Parathyroid adenoma (tissue), 2 donors: ENCODE measurements around the gene DIAPH1.

Experiments used
- H2AFZ ChIP-seq: fragments of 300-600 bp; sonication (generic); one replicate; pipeline ENCODE4 v1.7.0; 2017; ENCODE audit warnings: antibody characterized with exemption, mild to moderate bottlenecking
- H3K27ac ChIP-seq: fragments of 300-600 bp; sonication (generic); one replicate; pipeline ENCODE4 v1.7.0; 2017
- H3K27me3 ChIP-seq: fragments of 300-600 bp; sonication (generic); one replicate; pipeline ENCODE4 v1.7.0; 2017; ENCODE audit warnings: low read length; ENCODE audit not compliant: control insufficient read depth, insufficient read depth
- H3K36me3 ChIP-seq: fragments of 300-600 bp; sonication (generic); one replicate; pipeline ENCODE4 v1.7.0; 2017; ENCODE audit warnings: low read length; ENCODE audit not compliant: control insufficient read depth, insufficient read depth
- H3K4me1 ChIP-seq: fragments of 300-600 bp; sonication (generic); one replicate; pipeline ENCODE4 v1.7.0; 2017; ENCODE audit warnings: control low read depth
- H3K4me2 ChIP-seq: fragments of 300-600 bp; sonication (generic); one replicate; pipeline ENCODE4 v1.7.0; 2017; ENCODE audit warnings: low read length
- H3K4me3 ChIP-seq: fragments of 300-600 bp; sonication (generic); one replicate; pipeline ENCODE4 v1.7.0; 2017; ENCODE audit warnings: low read depth, low read length
- H3K79me2 ChIP-seq: fragments of 300-600 bp; sonication (generic); one replicate; pipeline ENCODE4 v1.7.0; 2017; ENCODE audit warnings: control low read depth
- H3K9ac ChIP-seq: fragments of 300-600 bp; sonication (generic); one replicate; pipeline ENCODE4 v1.7.0; 2017; ENCODE audit warnings: mild to moderate bottlenecking
- H3K9me3 ChIP-seq: fragments of 300-600 bp; sonication (generic); one replicate; pipeline ENCODE4 v1.7.0; 2017; ENCODE audit warnings: low read length; ENCODE audit not compliant: control insufficient read depth
- CTCF ChIP-seq: fragments of 300-600 bp; sonication (generic); IDR thresholded peaks from one replicate; pipeline ENCODE4 v1.7.0; 2017; ENCODE audit warnings: antibody characterized with exemption, mild to moderate bottlenecking
- donor health status: primary hyperparathyroidism.

DIAPH1 gene

GRCh38 chr5:141543053-141543452, 75.7 kb downstream of the DIAPH1 start:
- H2AFZ ChIP-seq, result no peak overlapping the region
- H3K4me3 ChIP-seq, result no peak overlapping the region
- no peak for TF ChIP-seq CTCF
- no peak overlapping the region for H3K9ac ChIP-seq
- no peaks in the 10 kb centered on the region for H3K27me3 ChIP-seq
- no peaks in the 10 kb centered on the region for H3K4me1 ChIP-seq
- peaks cover 19% of the 10 kb centered on the region for H3K79me2 ChIP-seq
- no peaks in the 10 kb centered on the region for H3K36me3 ChIP-seq
- H3K4me2 ChIP-seq, result no peak overlapping the region
- H3K9me3 ChIP-seq, result no peaks in the 10 kb centered on the region
- H3K27ac ChIP-seq, result no peak overlapping the region

GRCh38 chr5:141534492-141535213, 84.1 kb downstream of the DIAPH1 start:
- Histone ChIP-seq H3K9me3 (no peaks in the 10 kb centered on the region), H3K27me3 (no peaks in the 10 kb centered on the region), H3K79me2 (peaks cover 15% of the 10 kb centered on the region), H3K4me2 (no peak overlapping the region), H3K4me3 (no peak overlapping the region), H3K36me3 (no peaks in the 10 kb centered on the region), H3K4me1 (peaks cover 9% of the 10 kb centered on the region), H3K9ac (no peak overlapping the region), H2AFZ (no peak overlapping the region), H3K27ac (no peak overlapping the region)
- no peak for TF ChIP-seq CTCF

GRCh38 chr5:141533897-141534296, 84.9 kb downstream of the DIAPH1 start:
- no peak overlapping the region for H3K9ac ChIP-seq
- no peak overlapping the region for H3K27ac ChIP-seq
- H3K36me3 ChIP-seq, result no peaks in the 10 kb centered on the region
- H3K9me3 ChIP-seq, result no peaks in the 10 kb centered on the region
- H3K4me3 ChIP-seq, result no peak overlapping the region
- no peak overlapping the region for H2AFZ ChIP-seq
- H3K4me2 ChIP-seq, result no peak overlapping the region
- H3K79me2 ChIP-seq, result peaks cover 12% of the 10 kb centered on the region
- no peak for TF ChIP-seq CTCF
- no peaks in the 10 kb centered on the region for H3K27me3 ChIP-seq
- H3K4me1 ChIP-seq, result peaks cover 17% of the 10 kb centered on the region

GRCh38 chr5:141532726-141533125, 86.1 kb downstream of the DIAPH1 start:
- no peak overlapping the region for H3K27ac ChIP-seq
- H3K4me3 ChIP-seq, result no peak overlapping the region
- H2AFZ ChIP-seq, result no peak overlapping the region
- no peaks in the 10 kb centered on the region for H3K36me3 ChIP-seq
- H3K4me1 ChIP-seq, result peaks cover 29% of the 10 kb centered on the region
- H3K27me3 ChIP-seq, result no peaks in the 10 kb centered on the region
- no peak overlapping the region for H3K9ac ChIP-seq
- TF ChIP-seq CTCF, result no peak
- H3K4me2 ChIP-seq, result no peak overlapping the region
- H3K9me3 ChIP-seq, result no peaks in the 10 kb centered on the region
- H3K79me2 ChIP-seq, result peaks cover 3% of the 10 kb centered on the region

- Histone ChIP-seq H3K4me2 (no peak overlapping the region), H2AFZ (peak overlapping the region; percentile 78), H3K9me3 (no peaks in the 10 kb centered on the region), H3K4me1 (peaks cover 47% of the 10 kb centered on the region), H3K9ac (no peak overlapping the region), H3K27me3 (no peaks in the 10 kb centered on the region), H3K27ac (peak overlapping the region; percentile 98), H3K79me2 (no peaks in the 10 kb centered on the region), H3K36me3 (no peaks in the 10 kb centered on the region), H3K4me3 (no peak overlapping the region)
- no peak for TF ChIP-seq CTCF
These were observed 88.9 kb downstream of the DIAPH1 start for GRCh38 chr5:141529873-141530272.
